ENCODE data around the gene SMAD9.

DNA sequence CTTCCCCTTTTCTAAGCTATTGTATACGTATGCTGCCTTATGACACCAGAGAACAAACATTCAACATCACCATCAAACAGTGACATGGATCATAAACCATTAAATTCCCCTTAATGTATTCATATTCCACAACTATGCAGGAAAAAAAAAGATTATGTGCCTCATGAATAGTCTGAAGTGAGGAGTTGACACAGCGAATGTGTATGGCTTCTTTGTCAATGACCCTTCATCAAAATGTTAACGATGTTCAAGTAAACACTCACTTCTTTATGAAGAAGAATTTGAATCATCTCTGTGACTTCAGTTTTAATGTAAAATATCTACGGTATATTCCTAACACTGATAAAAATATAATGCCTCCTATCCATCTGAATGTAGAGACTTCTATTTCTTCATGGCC lies 44.6 kb downstream of the SMAD9 start:
- TF ChIP-seq, protein P1, sequence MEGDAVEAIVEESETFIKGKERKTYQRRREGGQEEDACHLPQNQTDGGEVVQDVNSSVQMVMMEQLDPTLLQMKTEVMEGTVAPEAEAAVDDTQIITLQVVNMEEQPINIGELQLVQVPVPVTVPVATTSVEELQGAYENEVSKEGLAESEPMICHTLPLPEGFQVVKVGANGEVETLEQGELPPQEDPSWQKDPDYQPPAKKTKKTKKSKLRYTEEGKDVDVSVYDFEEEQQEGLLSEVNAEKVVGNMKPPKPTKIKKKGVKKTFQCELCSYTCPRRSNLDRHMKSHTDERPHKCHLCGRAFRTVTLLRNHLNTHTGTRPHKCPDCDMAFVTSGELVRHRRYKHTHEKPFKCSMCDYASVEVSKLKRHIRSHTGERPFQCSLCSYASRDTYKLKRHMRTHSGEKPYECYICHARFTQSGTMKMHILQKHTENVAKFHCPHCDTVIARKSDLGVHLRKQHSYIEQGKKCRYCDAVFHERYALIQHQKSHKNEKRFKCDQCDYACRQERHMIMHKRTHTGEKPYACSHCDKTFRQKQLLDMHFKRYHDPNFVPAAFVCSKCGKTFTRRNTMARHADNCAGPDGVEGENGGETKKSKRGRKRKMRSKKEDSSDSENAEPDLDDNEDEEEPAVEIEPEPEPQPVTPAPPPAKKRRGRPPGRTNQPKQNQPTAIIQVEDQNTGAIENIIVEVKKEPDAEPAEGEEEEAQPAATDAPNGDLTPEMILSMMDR (conservative IDR thresholded peaks at IDR 0.05; ENCODE audit: low read length), result no peak
- TF ChIP-seq EZH2phosphoT487 (IDR thresholded peaks at IDR 0.05; ENCODE audit: borderline replicate concordance, low read depth, low read length), result no peak
